Measurements from ENCODE around the gene AMBRA1.

The AMBRA1 gene

DNA sequence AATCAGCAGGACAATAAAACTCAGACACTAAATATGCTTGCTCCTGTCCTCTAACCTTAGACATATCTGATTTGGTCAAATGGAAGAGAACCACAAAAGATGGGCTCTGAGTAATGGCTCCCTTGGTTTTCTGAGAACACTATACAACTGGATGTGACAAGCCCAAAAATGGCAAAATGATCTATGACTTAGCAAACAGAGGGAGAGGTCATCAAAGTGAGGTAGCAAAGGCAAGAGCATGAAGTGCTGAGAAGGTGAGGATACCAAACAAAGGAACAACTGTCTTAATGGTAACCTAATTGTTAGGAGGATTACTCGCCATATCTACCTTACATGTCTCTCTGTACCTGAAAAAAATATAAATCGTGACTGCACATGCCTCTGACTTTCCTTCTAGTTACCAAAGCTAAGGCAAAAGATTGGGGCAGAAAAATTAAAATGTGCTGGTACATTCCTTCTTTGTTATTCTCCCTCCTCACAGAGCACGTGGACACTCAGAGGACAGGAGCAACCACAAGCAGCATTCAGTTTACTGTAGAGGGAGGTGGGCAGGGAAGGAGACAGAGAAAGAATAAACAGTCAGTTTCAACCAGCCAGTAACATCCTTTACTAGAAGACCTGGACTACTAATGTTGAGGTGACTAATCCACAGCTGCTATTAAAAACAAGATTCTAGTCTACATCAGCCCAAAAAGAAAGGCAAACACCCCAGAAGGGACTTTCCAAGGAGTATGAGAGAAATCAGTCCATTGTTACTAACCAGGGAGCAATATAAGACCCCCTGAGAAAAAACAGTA lies 88.8 kb downstream of the AMBRA1 start:
- no peak for DNase-seq

GRCh38 chr11:46499821-46500220 lies 94.0 kb downstream of the AMBRA1 start:
- no peak for DNase-seq

- no peak for DNase-seq
Measured at GRCh38 chr11:46498968-46499367, 94.9 kb downstream of the AMBRA1 start.

GRCh38 chr11:46498179-46498578 lies 95.6 kb downstream of the AMBRA1 start:
- DNase-seq, result no peak

DNA sequence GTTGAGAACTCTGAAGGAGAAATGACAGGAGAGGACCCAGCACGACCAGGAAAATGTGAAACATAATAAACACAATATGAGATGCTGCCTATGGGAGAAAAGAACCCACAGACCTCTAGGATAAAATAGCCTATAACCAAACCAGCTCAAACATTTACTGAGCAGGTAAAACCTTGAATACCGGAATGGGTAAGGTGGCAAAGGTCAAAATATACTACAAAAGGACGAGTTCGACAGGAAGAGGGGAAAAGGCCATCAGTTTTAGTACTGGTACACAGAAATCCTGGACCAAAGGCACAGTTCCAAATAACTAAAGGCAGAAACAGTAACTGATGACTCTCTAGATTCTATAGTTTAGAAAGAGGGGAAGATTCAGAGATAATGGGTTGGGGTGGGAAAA lies 96.3 kb downstream of the AMBRA1 start:
- DNase-seq, result no peak

- no peak for DNase-seq
Measured at GRCh38 chr11:46493791-46494190, 100.0 kb downstream of the AMBRA1 start.

- no peak for DNase-seq
Measured at GRCh38 chr11:46492532-46492931, 101.3 kb downstream of the AMBRA1 start.

DNA sequence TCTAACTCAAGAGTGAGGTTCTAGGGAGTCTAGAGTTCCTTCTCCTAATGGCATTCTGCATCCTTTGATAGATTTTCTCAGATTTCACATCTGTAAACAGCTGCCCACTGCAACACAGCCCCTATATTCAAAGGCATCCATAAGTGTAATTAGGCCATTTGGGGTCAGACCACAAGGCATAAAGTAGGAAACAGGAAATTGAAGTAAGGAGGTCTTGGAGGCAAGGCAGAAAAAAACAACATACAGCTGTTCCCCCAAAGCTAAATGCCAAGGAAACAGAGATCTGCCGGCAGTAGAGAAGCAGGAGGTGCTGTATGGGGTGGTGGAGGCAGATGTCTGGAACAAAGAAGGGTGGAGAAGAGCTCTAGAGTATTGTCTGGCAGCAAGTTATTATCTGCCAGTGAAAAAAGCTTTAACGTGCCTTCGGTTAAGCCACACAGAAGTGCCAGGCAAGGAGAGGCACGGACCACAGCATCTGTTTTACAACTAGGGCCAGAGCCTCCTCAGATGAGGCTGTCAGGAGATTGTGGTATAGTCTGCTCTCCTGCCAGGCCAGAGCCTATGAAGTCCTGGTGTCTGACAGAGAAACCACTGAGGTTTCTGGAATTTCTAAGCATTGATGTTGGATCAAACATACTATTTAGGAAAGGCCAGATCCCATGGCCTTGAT lies 102.0 kb downstream of the AMBRA1 start:
- no peak for DNase-seq

DNA sequence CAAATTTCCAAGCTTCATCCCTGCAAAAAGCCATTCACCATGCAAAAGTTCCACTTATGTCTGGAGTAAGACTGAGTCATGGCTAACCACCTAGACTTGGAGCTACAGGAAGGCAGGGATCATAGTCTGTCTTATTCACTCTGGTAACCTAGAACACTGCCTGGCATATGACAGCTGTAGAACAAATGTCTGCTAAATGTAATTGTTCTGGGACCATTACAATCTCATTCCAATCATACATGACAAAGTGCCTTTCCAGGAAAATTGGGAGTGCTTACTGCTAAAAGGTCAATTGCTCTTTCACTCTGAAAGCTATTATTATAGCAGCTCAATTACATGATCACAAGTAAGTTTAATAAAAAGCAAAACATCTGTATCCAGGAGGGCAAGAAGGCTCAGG lies 103.2 kb downstream of the AMBRA1 start:
- no peak for DNase-seq

DNA sequence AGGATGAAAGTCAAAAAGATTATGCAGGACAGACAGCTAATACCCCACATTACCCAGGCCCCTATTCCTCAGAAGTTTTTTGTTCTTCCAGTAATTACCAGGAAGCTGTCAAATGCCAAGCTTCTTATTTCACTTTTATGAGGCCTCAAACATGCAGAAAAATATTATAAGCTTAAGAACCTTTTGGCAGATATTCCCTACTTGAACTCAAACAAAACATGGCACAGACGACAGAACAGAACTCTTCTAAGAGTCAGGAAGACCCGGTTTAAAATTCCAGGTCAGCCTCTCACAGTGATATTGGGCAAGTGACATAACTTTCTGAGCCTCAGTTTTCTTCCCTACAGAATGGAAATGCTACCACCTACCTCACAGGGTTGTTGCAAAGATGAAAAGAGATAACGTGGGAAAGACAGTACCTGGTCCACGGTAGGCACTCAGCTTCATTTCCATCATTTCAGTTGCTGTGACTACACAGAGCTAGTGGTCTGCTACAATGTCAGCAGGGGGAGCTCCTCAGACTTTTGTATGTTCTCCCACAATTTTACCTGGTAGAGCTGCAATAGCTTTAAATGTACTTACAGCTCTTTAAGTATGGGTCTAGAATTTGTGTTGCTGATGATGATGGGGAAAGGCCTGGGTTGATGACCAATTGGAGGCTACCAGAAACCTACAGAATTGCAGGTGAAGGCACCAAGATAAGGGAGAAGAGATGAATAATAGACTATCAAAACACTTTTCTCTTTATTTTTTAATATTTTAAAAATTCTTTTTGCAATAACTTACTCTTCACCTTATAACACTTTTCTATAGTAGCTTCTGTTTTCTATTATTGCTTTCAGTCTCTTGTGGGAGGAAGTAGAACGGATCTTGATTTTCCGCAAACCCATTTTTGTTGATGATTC lies 103.9 kb downstream of the AMBRA1 start:
- no peak for DNase-seq

DNA sequence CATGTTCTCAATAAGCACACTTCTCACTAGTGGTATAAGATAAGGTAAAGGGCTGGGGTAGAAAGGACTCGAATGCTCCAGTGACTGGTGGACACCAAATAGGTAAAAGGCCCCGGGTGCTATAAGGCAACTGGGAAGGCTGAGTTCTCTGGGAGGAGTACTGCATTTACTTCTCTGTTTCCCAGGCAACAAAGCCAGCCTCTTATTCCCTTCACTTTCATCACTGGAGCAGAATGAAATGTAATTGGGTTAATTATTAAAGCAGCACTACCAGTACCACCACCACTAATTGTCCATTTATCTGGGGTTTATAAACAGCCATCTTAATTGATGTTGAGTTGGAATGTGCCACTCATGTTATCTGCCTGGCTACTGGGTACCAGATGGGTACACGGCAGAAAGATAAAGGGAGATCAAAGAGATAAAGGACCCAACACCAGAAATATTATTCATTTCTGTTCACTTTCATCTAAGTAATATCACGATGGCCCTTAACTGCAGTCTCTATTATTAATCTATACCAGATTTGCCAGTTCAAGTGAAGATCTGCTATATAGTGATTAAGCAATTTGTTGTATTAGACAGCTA lies 107.9 kb downstream of the AMBRA1 start:
- no peak for DNase-seq

GRCh38 chr11:46484101-46484500 lies 109.7 kb downstream of the AMBRA1 start:
- no peak for DNase-seq

DNA sequence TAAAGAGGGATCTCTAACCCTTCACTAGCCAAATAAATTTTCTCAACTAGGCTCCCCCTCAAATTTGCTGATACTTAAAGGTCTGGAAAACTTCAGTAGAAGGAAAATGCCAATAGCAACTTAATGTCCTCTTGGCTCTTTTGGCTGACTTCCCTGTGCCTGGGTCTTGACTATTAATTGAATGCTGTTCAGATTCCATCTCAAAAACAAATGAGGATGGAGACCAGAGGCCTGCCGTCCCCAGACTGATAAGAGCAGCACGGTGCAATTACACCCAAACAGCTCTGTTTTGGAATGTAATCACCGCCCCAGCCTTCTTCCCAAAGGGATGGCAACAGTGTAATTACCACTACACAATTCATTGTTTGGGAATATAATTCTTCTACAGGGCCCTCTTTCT lies 112.9 kb downstream of the AMBRA1 start:
- DNase-seq, result no peak

- DNase-seq, result no peak
Measured at GRCh38 chr11:46480166-46480726, 113.6 kb downstream of the AMBRA1 start.

DNA sequence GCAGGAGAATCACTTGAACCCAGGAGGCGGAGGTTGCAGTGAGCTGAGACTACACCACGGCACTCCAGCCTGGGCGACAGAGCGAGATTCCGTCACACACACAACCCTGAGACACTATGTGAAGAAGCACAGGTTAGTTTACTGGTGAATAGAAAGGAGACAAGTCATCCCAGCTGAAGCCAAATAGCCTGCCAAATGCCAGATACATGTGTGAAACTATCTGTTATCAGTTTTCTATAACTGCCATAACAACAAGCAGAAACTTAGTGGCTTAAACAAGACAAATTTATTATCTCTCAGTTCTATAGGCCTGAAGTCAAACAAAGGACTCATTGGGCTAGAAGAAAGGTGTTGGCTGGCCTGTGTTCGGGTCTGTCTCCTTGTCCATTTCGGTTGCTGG lies 114.2 kb downstream of the AMBRA1 start:
- DNase-seq, result no peak

DNA sequence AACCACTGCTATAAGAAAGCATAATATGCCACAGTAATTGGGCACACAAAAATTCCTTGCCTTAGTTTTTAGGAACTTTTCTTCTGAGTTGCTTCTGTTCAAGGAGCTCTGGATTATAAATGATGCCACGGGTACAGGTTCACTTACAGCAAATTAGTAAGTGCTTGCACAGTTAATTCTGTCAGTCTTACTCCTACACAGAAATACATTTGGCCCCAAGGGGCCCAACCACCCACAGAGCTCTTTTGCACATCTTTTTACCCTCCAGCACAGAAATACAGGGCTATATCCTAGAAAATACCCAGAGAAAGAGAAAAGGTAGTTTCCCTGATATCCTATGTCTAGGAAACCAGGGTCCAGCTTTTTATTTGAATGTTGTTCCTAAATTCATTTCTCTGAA lies 115.6 kb downstream of the AMBRA1 start:
- no peak for DNase-seq

DNA sequence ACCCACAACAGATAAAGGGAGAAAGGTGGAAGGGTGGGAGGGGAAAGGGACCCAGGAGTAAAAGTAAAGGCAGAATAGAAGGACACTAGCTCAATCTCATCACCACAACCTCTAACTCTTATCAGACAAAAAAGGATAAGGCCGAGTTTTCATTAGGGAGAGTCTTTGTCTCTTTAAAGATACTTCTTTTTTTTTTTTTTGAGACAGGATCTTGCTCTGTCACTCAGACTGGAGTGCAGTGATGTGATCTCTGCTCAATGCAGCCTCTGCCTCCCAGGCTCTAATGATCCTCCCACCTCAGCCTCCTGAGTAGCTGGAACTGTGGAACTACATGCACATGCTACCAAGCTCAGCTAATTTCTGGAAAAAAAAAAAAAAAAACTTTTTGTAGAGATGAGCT lies 116.7 kb downstream of the AMBRA1 start:
- DNase-seq, result no peak

DNA sequence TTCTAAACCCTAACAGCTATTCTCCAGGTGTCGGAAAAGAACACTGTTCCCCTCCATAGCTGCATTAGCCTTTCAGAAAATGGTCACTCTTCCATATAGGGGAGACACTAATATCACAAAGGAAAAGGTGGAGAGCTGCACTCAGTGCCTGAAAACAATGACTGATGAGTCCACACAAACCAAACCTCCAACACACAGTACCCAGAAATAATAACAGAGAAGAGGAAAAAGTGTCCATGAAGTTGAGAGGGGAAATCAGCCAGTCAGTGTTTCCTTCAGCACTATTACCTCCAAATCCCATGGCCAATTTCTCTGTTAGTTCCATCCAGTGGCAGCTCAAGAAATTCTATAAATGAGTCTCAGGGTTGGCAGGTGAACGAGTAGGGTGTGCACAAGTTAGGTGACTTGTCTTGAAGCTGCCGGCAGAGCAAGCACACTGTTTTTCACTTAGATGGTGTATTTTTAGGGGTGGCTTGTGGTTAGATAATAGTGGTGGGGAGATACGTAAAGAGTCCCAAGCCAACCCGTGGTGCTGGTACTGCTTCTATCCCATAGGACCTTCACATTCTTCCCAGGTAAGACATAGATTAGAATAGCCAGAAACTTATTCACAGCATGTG lies 117.8 kb downstream of the AMBRA1 start:
- DNase-seq, result no peak

GRCh38 chr11:46475051-46475925 lies 118.5 kb downstream of the AMBRA1 start:
- DNase-seq, result no peak

- no peak for DNase-seq
Measured at GRCh38 chr11:46472662-46472994, 121.2 kb downstream of the AMBRA1 start.

DNA sequence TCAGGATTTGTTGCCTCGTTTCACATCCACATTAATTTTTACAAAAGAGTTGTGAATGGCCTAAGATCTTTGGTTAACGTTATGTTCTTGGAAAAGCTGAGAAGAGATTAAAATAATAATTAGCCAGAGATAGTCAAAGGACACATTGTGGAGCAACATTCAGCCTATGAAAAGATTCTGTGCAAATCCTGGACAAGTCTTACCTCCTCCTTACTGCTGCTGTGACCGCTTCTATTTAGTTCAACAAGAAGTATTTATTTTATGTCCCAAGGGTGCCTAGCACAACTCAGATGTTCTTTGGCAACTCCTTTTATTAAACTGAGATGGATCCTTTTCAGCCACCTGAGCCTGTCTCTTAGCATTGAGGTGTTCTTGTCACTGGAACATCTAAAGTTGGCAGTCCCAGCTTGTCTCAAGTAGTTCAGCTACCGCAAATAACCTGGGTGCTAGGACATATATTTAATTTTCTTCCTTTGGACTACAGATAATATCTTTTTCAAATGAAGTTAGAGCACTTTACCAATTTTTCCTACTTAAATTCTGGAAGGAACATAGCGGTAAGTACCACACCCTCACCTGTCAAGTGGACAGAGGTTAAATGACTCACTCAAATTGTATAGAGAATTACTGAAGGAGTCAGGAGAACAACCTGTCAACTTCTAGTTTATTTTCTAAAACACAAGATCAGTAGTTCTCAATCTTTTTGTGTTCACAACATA lies 121.7 kb downstream of the AMBRA1 start:
- no peak for DNase-seq
